ENCODE data around the gene PCBP2.
"Not testable (repeated sequence)": the region's sequence is repeated elsewhere in the genome, so short reads cannot be mapped to it uniquely, and the experiment has no call there.

Gene PCBP2

DNA sequence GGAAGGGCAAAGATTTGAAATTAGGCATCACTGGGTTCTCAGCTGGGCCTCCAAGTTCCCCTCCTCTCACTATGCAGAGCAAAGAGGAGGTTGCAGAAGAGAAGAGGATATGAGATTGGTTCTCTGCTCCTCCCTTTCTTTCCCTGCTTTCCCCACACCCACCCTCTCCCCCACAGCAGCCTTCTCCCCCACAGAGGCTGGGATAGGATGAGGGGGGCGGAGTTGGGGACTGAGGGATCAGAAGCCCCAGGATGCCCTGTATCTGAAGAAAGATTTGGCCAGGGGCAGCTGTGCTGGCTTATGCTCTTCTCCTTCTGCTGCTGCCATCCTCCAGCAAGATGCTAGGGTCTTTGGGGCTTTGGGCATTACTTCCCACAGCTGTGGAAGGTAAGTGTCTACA is 28.3 kb upstream of the PCBP2 start, which contains the start of gene AMHR2:
Gene AMHR2, plus strand, starts transcription at position 259 of the 400 bp plus-strand sequence. Its CDS starts 80 bp downstream, at position 339.
- no peaks in the 10 kb centered on the region for H3K36me3 ChIP-seq (ENCODE audit: control insufficient read depth, insufficient read depth, low read length)
- H3K9ac ChIP-seq (ENCODE audit: low read depth, low read length) = no peak within 1 kb of the TSS
- no peaks in the 10 kb centered on the region for H3K27me3 ChIP-seq (ENCODE audit: control insufficient read depth, insufficient read depth, low read length)
- no peak within 1 kb of the TSS for H3K4me3 ChIP-seq (ENCODE audit: low read depth, low read length)
- H3K4me1 ChIP-seq (ENCODE audit: control insufficient read depth, insufficient read depth, low read length) = peaks cover 5% of the 10 kb centered on the region
- no peaks in the 10 kb centered on the region for H3K9me3 ChIP-seq (ENCODE audit: control insufficient read depth, insufficient read depth, low read length)

DNA sequence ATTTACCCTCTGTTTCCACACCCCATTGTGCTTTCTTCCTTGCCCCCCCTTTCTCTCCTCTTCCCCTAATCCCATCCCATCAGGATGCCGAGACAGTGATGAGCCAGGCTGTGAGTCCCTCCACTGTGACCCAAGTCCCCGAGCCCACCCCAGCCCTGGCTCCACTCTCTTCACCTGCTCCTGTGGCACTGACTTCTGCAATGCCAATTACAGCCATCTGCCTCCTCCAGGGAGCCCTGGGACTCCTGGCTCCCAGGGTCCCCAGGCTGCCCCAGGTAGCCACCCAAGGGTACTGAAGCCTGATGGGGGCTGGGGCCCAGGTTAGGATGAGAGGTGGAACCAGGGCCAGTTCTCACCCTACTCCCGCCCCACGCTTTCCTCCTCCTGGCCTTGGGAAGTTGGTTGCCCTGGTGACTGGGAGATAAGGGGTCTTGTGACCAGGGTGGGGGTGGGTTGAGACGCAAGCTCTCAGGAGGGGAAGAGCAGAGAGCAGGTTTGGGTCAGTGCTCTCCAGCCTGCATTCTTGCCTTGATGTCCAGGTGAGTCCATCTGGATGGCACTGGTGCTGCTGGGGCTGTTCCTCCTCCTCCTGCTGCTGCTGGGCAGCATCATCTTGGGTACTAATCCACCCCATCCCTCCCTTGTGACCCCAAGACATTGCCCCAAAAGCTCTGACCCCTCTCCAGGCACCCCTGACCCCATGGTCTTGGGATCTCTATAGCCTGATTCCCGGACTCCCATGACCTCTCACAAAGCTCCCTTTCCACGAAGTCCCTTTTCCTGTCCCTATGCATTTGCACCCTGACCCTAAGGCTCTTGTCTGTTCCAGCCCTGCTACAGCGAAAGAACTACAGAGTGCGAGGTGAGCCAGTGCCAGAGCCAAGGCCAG is 27.0 kb upstream of the PCBP2 start:
- Histone ChIP-seq H3K9me3 (ENCODE audit: control insufficient read depth, insufficient read depth, low read length) (no peaks in the 10 kb centered on the region), H3K36me3 (ENCODE audit: control insufficient read depth, insufficient read depth, low read length) (no peaks in the 10 kb centered on the region), H3K27me3 (ENCODE audit: control insufficient read depth, insufficient read depth, low read length) (no peaks in the 10 kb centered on the region), H3K4me3 (ENCODE audit: low read depth, low read length) (no peak overlapping the region), H3K9ac (ENCODE audit: low read depth, low read length) (no peak overlapping the region), H3K4me1 (ENCODE audit: control insufficient read depth, insufficient read depth, low read length) (peaks cover 5% of the 10 kb centered on the region)

DNA sequence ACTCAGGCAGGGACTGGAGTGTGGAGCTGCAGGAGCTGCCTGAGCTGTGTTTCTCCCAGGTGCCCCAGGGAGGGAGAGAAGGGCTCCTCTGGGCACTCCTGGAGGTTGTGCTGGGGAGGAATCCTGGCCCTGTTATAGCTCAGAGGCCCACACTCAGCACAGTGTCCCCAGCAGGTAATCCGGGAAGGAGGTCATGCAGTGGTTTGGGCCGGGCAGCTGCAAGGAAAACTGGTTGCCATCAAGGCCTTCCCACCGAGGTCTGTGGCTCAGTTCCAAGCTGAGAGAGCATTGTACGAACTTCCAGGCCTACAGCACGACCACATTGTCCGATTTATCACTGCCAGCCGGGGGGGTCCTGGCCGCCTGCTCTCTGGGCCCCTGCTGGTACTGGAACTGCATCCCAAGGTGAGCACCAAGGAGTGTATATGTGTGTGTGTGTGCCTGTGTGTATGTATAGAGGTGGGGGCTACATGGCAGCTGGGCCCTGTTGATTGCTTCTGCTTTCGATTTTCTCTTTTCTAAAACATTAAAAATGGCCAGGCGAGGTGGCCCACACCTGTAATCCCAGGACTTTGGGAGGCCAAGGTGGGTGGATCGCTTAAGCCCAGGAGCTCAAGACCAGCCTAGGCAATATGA is 26.3 kb upstream of the PCBP2 start:
- H3K27me3 ChIP-seq (ENCODE audit: control insufficient read depth, insufficient read depth, low read length) = no peaks in the 10 kb centered on the region
- no peaks in the 10 kb centered on the region for H3K9me3 ChIP-seq (ENCODE audit: control insufficient read depth, insufficient read depth, low read length)
- peaks cover 5% of the 10 kb centered on the region for H3K4me1 ChIP-seq (ENCODE audit: control insufficient read depth, insufficient read depth, low read length)
- H3K36me3 ChIP-seq (ENCODE audit: control insufficient read depth, insufficient read depth, low read length) = no peaks in the 10 kb centered on the region
- no peak overlapping the region for H3K9ac ChIP-seq (ENCODE audit: low read depth, low read length)
- H3K4me3 ChIP-seq (ENCODE audit: low read depth, low read length) = no peak overlapping the region

DNA sequence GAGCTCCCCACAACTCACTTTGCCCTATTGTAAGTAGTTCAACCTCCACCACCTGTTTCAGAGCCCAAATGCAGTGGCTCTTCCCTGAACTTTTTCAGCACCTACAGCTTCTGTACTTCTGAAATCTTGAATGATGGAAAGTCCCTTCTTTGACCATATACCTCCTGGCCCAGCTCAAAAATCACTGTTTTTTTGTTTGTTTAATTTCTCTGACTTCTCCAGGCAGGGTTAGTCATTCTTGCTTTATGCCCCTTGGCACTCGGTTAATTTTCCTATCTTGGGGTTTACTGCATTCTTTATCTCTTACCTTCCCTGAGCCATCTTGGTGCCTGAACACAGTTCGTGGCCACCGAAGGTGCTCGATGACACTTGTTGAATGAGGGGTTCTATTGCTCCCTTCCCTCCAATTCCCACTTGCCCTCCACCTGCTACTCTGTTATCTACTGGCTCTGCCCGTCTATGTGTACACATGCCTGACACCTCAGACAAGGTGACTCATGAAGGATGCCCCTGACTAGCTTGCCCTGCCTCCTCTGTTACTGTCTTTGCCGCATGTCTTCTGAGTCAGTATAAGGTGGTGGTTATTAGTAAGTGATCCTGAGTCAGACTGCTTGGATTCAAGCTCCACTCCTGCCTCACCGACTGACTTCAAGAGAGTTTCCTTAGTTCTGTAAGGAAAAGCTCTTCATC is 23.9 kb upstream of the PCBP2 start:
- no peaks in the 10 kb centered on the region for H3K9me3 ChIP-seq (ENCODE audit: control insufficient read depth, insufficient read depth, low read length)
- no peaks in the 10 kb centered on the region for H3K27me3 ChIP-seq (ENCODE audit: control insufficient read depth, insufficient read depth, low read length)
- H3K4me3 ChIP-seq (ENCODE audit: low read depth, low read length) = no peak overlapping the region
- no peaks in the 10 kb centered on the region for H3K36me3 ChIP-seq (ENCODE audit: control insufficient read depth, insufficient read depth, low read length)
- no peak overlapping the region for H3K9ac ChIP-seq (ENCODE audit: low read depth, low read length)
- H3K4me1 ChIP-seq (ENCODE audit: control insufficient read depth, insufficient read depth, low read length) = peaks cover 5% of the 10 kb centered on the region

DNA sequence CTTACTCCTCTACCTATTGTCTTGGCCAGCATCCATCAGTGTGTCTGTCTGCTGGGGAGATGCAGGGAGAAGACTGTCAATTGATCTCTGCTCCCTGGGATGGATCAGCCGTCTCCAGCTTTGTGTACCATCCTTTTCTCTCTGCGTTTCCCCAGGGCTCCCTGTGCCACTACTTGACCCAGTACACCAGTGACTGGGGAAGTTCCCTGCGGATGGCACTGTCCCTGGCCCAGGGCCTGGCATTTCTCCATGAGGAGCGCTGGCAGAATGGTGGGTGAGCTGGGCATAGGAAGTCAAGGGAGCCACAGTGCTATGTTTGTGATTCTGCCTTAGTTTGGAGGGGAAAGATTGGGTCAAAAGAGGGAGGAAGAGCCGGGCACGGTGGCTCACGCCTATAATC is 23.2 kb upstream of the PCBP2 start:
- no peaks in the 10 kb centered on the region for H3K4me1 ChIP-seq (ENCODE audit: control insufficient read depth, insufficient read depth, low read length)
- no peak overlapping the region for H3K9ac ChIP-seq (ENCODE audit: low read depth, low read length)
- no peaks in the 10 kb centered on the region for H3K36me3 ChIP-seq (ENCODE audit: control insufficient read depth, insufficient read depth, low read length)
- no peaks in the 10 kb centered on the region for H3K27me3 ChIP-seq (ENCODE audit: control insufficient read depth, insufficient read depth, low read length)
- H3K4me3 ChIP-seq (ENCODE audit: low read depth, low read length) = no peak overlapping the region
- no peaks in the 10 kb centered on the region for H3K9me3 ChIP-seq (ENCODE audit: control insufficient read depth, insufficient read depth, low read length)

DNA sequence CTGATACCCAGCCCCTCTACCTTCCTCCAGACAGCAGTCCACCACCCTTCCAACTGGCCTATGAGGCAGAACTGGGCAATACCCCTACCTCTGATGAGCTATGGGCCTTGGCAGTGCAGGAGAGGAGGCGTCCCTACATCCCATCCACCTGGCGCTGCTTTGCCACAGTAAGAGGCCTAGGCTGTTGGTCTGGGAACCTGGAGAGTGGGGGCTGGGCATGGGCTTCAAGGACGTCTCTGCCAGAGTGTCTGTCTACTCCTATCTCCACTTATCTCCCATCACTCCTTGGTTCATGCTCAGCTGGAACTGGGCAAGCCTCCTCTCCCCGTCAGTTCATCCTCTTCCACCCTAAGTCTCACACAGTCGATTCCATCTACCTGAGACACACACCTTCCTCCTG is 21.8 kb upstream of the PCBP2 start:
- no peaks in the 10 kb centered on the region for H3K36me3 ChIP-seq (ENCODE audit: control insufficient read depth, insufficient read depth, low read length)
- no peaks in the 10 kb centered on the region for H3K4me1 ChIP-seq (ENCODE audit: control insufficient read depth, insufficient read depth, low read length)
- H3K9ac ChIP-seq (ENCODE audit: low read depth, low read length) = no peak overlapping the region
- H3K4me3 ChIP-seq (ENCODE audit: low read depth, low read length) = no peak overlapping the region
- H3K9me3 ChIP-seq (ENCODE audit: control insufficient read depth, insufficient read depth, low read length) = no peaks in the 10 kb centered on the region
- no peaks in the 10 kb centered on the region for H3K27me3 ChIP-seq (ENCODE audit: control insufficient read depth, insufficient read depth, low read length)

DNA sequence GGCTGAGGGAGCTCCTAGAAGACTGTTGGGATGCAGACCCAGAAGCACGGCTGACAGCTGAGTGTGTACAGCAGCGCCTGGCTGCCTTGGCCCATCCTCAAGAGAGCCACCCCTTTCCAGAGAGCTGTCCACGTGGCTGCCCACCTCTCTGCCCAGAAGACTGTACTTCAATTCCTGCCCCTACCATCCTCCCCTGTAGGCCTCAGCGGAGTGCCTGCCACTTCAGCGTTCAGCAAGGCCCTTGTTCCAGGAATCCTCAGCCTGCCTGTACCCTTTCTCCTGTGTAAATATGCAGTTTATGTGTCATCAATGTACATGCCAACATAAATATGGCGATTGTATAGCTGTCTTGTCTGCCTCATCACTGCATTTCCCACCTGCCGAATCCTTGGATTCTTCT is 20.7 kb upstream of the PCBP2 start:
- no peaks in the 10 kb centered on the region for H3K36me3 ChIP-seq (ENCODE audit: control insufficient read depth, insufficient read depth, low read length)
- no peaks in the 10 kb centered on the region for H3K27me3 ChIP-seq (ENCODE audit: control insufficient read depth, insufficient read depth, low read length)
- no peaks in the 10 kb centered on the region for H3K9me3 ChIP-seq (ENCODE audit: control insufficient read depth, insufficient read depth, low read length)
- H3K4me3 ChIP-seq (ENCODE audit: low read depth, low read length) = no peak overlapping the region
- no peaks in the 10 kb centered on the region for H3K4me1 ChIP-seq (ENCODE audit: control insufficient read depth, insufficient read depth, low read length)
- H3K9ac ChIP-seq (ENCODE audit: low read depth, low read length) = no peak overlapping the region

DNA sequence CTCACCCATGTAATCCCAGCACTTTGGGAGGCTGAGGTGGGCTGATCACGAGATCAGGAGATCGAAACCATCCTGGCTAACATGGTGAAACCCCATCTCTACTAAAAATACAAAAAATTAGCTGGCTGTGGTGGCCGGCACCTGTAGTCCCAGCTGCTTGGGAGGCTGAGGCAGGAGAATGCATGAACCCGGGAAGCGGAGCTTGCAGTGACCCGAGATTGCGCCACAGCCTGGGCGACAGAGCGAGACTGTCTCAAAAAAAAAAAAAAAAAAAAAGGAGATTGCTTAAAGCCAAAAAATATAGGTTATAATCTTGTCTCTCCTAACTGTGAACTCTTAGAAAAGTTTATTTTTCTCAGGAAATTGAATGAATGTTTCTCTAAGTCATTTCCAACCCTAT is 16.6 kb upstream of the PCBP2 start:
- H3K4me1 ChIP-seq (ENCODE audit: control insufficient read depth, insufficient read depth, low read length); H3K9ac ChIP-seq (ENCODE audit: low read depth, low read length); H3K27me3 ChIP-seq (ENCODE audit: control insufficient read depth, insufficient read depth, low read length); H3K36me3 ChIP-seq (ENCODE audit: control insufficient read depth, insufficient read depth, low read length); H3K4me3 ChIP-seq (ENCODE audit: low read depth, low read length); H3K9me3 ChIP-seq (ENCODE audit: control insufficient read depth, insufficient read depth, low read length): not testable (repeated sequence)

DNA sequence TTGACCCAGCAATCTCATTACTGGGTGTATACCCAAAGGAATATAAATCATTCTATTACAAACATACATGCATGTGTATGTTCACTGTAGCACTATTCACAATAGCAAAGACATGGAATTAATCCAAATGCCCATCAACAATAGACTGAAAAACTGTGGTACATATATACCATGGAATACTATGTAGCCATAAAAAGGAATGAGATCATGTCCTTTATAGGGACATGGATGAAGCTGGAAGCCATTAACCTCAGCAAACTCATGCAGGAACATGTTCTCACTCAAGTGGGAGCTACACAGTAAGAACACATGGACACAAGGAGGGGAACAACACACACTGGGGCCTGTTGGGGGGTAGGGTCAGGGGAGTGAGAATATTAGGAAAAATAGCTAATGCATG is 12.3 kb upstream of the PCBP2 start:
- not testable (repeated sequence) for H3K4me1 ChIP-seq (ENCODE audit: control insufficient read depth, insufficient read depth, low read length); H3K27me3 ChIP-seq (ENCODE audit: control insufficient read depth, insufficient read depth, low read length); H3K9me3 ChIP-seq (ENCODE audit: control insufficient read depth, insufficient read depth, low read length); H3K4me3 ChIP-seq (ENCODE audit: low read depth, low read length); H3K9ac ChIP-seq (ENCODE audit: low read depth, low read length); H3K36me3 ChIP-seq (ENCODE audit: control insufficient read depth, insufficient read depth, low read length)

DNA sequence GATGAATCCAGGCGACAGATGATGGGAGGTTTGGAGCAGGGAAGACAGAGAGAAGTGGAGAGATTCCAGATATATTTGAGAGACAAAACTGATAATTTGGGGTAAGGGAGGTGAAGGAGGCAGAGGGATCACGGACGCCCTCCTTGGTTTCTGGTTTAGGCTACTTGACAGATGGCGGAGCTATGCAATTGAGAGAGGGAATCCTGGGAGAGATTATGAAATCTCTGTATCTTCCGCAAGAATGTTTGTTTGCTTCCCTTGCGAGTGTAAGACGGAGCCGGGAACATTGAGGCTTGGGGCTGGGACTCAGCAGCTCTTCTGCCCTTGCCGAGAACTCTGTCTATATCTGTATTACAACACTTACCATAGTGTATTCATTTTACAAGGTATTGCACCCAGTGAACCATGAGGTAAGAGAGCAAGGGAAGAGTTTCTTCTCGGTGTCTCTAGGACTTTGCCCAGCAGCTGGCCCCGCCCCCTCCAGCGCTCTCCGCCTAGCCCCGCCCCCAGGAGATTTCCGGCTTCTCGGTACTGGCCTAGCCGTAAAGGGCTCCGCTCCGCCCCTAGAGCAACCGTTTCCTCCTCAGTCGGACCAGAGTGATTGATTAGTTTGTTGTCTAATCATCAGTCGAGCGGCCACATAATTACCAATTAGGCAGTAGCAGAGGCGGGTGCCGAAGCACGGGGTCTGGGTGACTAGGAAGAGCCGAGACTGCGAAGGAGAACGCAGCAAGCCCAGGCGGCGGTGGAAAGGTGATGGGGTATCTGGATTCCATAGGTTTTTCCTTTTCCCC is 10.7 kb upstream of the PCBP2 start, which contains the start of gene PRR13:
Gene PRR13, plus strand, starts transcription at position 695 of the 794 bp plus-strand sequence. CDS start 981 bp downstream, outside the sequence.
- H3K27me3 ChIP-seq (ENCODE audit: control insufficient read depth, insufficient read depth, low read length) = no peaks in the 10 kb centered on the region
- no peaks in the 10 kb centered on the region for H3K4me1 ChIP-seq (ENCODE audit: control insufficient read depth, insufficient read depth, low read length)
- H3K36me3 ChIP-seq (ENCODE audit: control insufficient read depth, insufficient read depth, low read length) = peaks cover 6% of the 10 kb centered on the region
- peak within 1 kb of the TSS; percentile 84 for H3K4me3 ChIP-seq (ENCODE audit: low read depth, low read length)
- H3K9me3 ChIP-seq (ENCODE audit: control insufficient read depth, insufficient read depth, low read length) = no peaks in the 10 kb centered on the region
- H3K9ac ChIP-seq (ENCODE audit: low read depth, low read length) = peak within 1 kb of the TSS; percentile 94

DNA sequence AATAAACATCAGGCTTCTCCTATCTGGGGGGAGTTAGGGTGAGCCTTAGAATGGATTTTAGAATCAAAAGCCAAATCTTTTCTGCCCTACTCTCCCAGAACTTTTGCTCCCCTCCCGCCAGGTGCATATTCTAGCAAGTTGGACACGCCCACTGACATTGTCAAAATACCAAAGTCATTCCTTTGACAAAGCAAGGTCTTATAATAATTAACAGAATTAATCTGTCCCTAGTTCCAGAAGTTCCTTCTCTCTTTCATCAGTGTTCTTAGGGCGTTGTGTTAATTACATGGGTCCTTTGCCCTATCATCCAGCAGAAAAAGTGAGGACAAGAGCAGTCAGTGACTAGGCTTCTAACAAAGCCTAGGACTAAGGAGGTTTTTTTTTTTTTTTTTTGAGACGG is 7.9 kb upstream of the PCBP2 start:
- Histone ChIP-seq H3K4me1 (ENCODE audit: control insufficient read depth, insufficient read depth, low read length) (no peaks in the 10 kb centered on the region), H3K36me3 (ENCODE audit: control insufficient read depth, insufficient read depth, low read length) (peaks cover 6% of the 10 kb centered on the region), H3K4me3 (ENCODE audit: low read depth, low read length) (no peak overlapping the region), H3K9ac (ENCODE audit: low read depth, low read length) (no peak overlapping the region), H3K9me3 (ENCODE audit: control insufficient read depth, insufficient read depth, low read length) (no peaks in the 10 kb centered on the region), H3K27me3 (ENCODE audit: control insufficient read depth, insufficient read depth, low read length) (no peaks in the 10 kb centered on the region)
